ENCODE data around the gene CD247.

Gene CD247

DNA sequence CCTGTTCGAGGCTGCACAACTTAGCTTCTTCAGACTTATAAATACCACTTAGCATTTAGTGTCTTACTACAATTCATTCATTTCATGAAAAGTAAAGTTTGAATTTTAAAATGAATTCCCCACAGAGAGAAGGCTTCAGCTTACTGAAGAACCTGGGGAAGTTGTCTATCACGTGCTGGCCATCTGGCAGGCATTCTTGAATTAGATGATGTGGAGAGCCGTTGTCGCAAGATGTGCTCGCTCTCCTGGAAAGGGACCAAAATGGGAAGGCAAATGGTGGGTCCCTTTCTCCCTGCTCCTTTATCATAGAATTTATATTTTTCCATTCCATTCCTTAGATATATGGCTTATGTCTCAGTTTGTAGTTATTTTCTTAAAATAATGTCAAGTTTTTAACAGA, 90.5 kb downstream of the CD247 start:
- TF ChIP-seq YY1 (IDR thresholded peaks at IDR 0.05; ENCODE audit: insufficient read depth, insufficient read length) (no peak), ZNF274 (IDR thresholded peaks at IDR 0.05; ENCODE audit: low read depth, low read length) (no peak), SUZ12 (IDR thresholded peaks at IDR 0.05; ENCODE audit: extremely low read depth, insufficient read depth, insufficient read length) (no peak)
- Histone ChIP-seq H3K4me3 (ENCODE audit: insufficient read length, low read depth) (no peak overlapping the region), H3K9me3 (ENCODE audit: insufficient read depth, low read length) (no peaks in the 10 kb centered on the region), H3K9ac (ENCODE audit: insufficient read length, low read depth) (no peak overlapping the region), H3K27me3 (ENCODE audit: insufficient read depth, insufficient read length) (no peaks in the 10 kb centered on the region), H3K4me1 (ENCODE audit: insufficient read depth, insufficient read length) (peaks cover 11% of the 10 kb centered on the region), H3K36me3 (ENCODE audit: insufficient read depth, insufficient read length, low read length) (peaks cover 10% of the 10 kb centered on the region)
- DNase-seq (ENCODE audit: low read depth, low spot score), result no peak

- H3K36me3 ChIP-seq (ENCODE audit: insufficient read depth, insufficient read length, low read length), result peaks cover 18% of the 10 kb centered on the region
- H3K9me3 ChIP-seq (ENCODE audit: insufficient read depth, low read length), result no peaks in the 10 kb centered on the region
- no peak for DNase-seq (ENCODE audit: low read depth, low spot score)
- no peak overlapping the region for H3K4me3 ChIP-seq (ENCODE audit: insufficient read length, low read depth)
- TF ChIP-seq SUZ12 (IDR thresholded peaks at IDR 0.05; ENCODE audit: extremely low read depth, insufficient read depth, insufficient read length), result no peak
- no peak for TF ChIP-seq YY1 (IDR thresholded peaks at IDR 0.05; ENCODE audit: insufficient read depth, insufficient read length)
- no peak for TF ChIP-seq ZNF274 (IDR thresholded peaks at IDR 0.05; ENCODE audit: low read depth, low read length)
- no peak overlapping the region for H3K9ac ChIP-seq (ENCODE audit: insufficient read length, low read depth)
- H3K4me1 ChIP-seq (ENCODE audit: insufficient read depth, insufficient read length), result peaks cover 11% of the 10 kb centered on the region
- no peaks in the 10 kb centered on the region for H3K27me3 ChIP-seq (ENCODE audit: insufficient read depth, insufficient read length)
These were observed 91.6 kb downstream of the CD247 start for GRCh38 chr1:167426716-167427115.

GRCh38 chr1:167425482-167425881, 92.8 kb downstream of the CD247 start:
- no peaks in the 10 kb centered on the region for H3K9me3 ChIP-seq (ENCODE audit: insufficient read depth, low read length)
- no peak overlapping the region for H3K9ac ChIP-seq (ENCODE audit: insufficient read length, low read depth)
- H3K4me1 ChIP-seq (ENCODE audit: insufficient read depth, insufficient read length), result peaks cover 8% of the 10 kb centered on the region
- no peak for TF ChIP-seq SUZ12 (IDR thresholded peaks at IDR 0.05; ENCODE audit: extremely low read depth, insufficient read depth, insufficient read length)
- no peak for TF ChIP-seq YY1 (IDR thresholded peaks at IDR 0.05; ENCODE audit: insufficient read depth, insufficient read length)
- TF ChIP-seq ZNF274 (IDR thresholded peaks at IDR 0.05; ENCODE audit: low read depth, low read length), result no peak
- H3K27me3 ChIP-seq (ENCODE audit: insufficient read depth, insufficient read length), result no peaks in the 10 kb centered on the region
- H3K36me3 ChIP-seq (ENCODE audit: insufficient read depth, insufficient read length, low read length), result peaks cover 18% of the 10 kb centered on the region
- no peak overlapping the region for H3K4me3 ChIP-seq (ENCODE audit: insufficient read length, low read depth)
- DNase-seq (ENCODE audit: low read depth, low spot score), result no peak

DNA sequence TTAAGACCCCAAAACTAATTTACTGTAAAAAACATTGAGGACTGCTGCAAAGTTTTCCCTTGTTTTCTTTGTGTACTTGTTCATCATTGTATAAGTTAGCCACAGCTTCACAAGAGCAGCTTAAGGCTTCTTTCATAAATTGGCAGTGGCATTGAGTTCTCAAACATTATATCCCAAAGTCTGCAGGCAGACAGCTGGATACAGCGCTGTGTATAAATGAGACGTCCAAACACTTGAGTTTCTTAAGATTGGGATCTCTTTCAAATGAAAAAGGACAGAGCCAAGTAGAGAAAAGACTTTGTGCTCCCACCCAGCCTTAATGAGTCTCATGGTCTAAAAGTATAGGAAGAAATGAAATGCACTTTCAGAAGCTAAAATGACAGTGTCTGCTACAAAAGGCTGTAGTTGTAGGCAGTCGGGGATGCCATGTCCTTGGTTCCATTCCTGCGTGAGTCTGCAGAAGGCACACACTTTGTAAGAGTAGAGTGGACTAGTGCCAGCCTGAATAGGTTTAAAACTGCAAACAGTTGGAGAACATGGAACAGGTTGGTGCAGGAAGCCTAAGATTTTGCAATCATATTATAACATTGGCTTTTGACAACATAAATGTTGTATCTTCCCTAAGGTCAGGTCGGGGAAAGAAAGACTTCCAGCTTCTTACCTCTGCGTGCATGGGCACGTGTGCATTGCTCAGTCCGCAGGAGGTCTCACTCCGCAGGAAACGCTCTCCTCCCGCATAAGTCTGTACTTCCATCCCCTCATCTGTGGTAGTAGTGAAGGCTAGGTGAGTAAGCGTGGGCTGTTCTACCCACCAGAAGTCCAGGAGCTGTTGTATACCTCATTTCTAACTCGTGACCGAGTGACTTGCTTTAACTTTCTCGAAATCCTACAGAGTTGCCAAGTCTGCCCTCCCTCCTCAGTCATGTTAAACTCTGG, 94.4 kb downstream of the CD247 start:
- Histone ChIP-seq H3K9ac (ENCODE audit: insufficient read length, low read depth) (no peak overlapping the region), H3K36me3 (ENCODE audit: insufficient read depth, insufficient read length, low read length) (peaks cover 18% of the 10 kb centered on the region), H3K4me3 (ENCODE audit: insufficient read length, low read depth) (no peak overlapping the region), H3K4me1 (ENCODE audit: insufficient read depth, insufficient read length) (peaks cover 8% of the 10 kb centered on the region), H3K9me3 (ENCODE audit: insufficient read depth, low read length) (no peaks in the 10 kb centered on the region), H3K27me3 (ENCODE audit: insufficient read depth, insufficient read length) (no peaks in the 10 kb centered on the region)
- TF ChIP-seq SUZ12 (IDR thresholded peaks at IDR 0.05; ENCODE audit: extremely low read depth, insufficient read depth, insufficient read length) (no peak), YY1 (IDR thresholded peaks at IDR 0.05; ENCODE audit: insufficient read depth, insufficient read length) (no peak), ZNF274 (IDR thresholded peaks at IDR 0.05; ENCODE audit: low read depth, low read length) (no peak)
- DNase-seq (ENCODE audit: low read depth, low spot score), result no peak

DNA sequence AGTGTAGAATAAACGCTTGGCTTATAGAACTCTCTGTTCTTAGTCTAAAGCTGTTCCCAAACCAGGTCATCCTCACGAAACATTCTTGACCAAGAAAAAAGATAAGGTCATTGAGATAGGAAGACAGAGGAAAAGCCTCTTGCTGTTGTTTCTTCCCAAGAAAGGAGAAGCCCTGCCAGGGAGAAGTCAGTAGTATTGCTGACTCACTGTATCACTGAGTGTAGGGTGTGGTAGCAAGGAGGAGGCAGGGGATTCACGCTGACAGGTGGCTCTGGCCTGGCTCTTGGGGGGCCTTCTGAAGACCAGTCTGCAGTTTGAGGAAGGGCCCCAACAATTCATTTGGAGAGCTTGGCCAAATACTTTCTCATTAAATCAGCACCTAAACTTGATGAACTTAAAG, 97.8 kb downstream of the CD247 start:
- no peaks in the 10 kb centered on the region for H3K27me3 ChIP-seq (ENCODE audit: insufficient read depth, insufficient read length)
- H3K4me1 ChIP-seq (ENCODE audit: insufficient read depth, insufficient read length), result peaks cover 8% of the 10 kb centered on the region
- peaks cover 33% of the 10 kb centered on the region for H3K36me3 ChIP-seq (ENCODE audit: insufficient read depth, insufficient read length, low read length)
- no peaks in the 10 kb centered on the region for H3K9me3 ChIP-seq (ENCODE audit: insufficient read depth, low read length)
- no peak for DNase-seq (ENCODE audit: low read depth, low spot score)
- no peak for TF ChIP-seq ZNF274 (IDR thresholded peaks at IDR 0.05; ENCODE audit: low read depth, low read length)
- no peak overlapping the region for H3K4me3 ChIP-seq (ENCODE audit: insufficient read length, low read depth)
- no peak overlapping the region for H3K9ac ChIP-seq (ENCODE audit: insufficient read length, low read depth)

- Histone ChIP-seq H3K9ac (ENCODE audit: insufficient read length, low read depth) (no peak overlapping the region), H3K4me3 (ENCODE audit: insufficient read length, low read depth) (no peak overlapping the region), H3K9me3 (ENCODE audit: insufficient read depth, low read length) (no peaks in the 10 kb centered on the region), H3K4me1 (ENCODE audit: insufficient read depth, insufficient read length) (peaks cover 2% of the 10 kb centered on the region), H3K36me3 (ENCODE audit: insufficient read depth, insufficient read length, low read length) (peaks cover 36% of the 10 kb centered on the region), H3K27me3 (ENCODE audit: insufficient read depth, insufficient read length) (no peaks in the 10 kb centered on the region)
- no peak for TF ChIP-seq YY1 (IDR thresholded peaks at IDR 0.05; ENCODE audit: insufficient read depth, insufficient read length)
- no peak for TF ChIP-seq ZNF274 (IDR thresholded peaks at IDR 0.05; ENCODE audit: low read depth, low read length)
- no peak for TF ChIP-seq SUZ12 (IDR thresholded peaks at IDR 0.05; ENCODE audit: extremely low read depth, insufficient read depth, insufficient read length)
- no peak for DNase-seq (ENCODE audit: low read depth, low spot score)
These were observed 99.1 kb downstream of the CD247 start for GRCh38 chr1:167419245-167419644.

DNA sequence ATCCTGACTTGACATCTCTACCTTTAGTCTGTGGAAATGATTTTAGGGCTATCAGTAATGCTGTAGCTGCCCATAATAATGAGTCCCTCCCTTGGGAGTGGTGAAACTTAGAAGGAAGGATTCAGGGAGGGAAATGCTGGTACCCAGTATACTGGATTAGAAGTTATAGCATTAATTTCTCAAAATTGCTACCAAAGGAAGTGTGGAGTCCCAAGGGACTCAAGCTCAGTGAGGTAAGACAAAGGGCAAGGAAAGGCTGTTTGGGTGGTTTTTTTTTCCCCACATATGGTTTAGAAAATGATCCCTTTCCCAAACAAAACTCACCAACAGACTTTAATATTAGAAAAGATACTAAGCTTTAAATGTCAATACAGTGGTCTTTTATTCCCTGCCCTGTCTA, 99.9 kb downstream of the CD247 start:
- no peak for TF ChIP-seq SUZ12 (IDR thresholded peaks at IDR 0.05; ENCODE audit: extremely low read depth, insufficient read depth, insufficient read length)
- Histone ChIP-seq H3K36me3 (ENCODE audit: insufficient read depth, insufficient read length, low read length) (peaks cover 38% of the 10 kb centered on the region), H3K9me3 (ENCODE audit: insufficient read depth, low read length) (no peaks in the 10 kb centered on the region), H3K4me3 (ENCODE audit: insufficient read length, low read depth) (no peak overlapping the region), H3K4me1 (ENCODE audit: insufficient read depth, insufficient read length) (no peaks in the 10 kb centered on the region), H3K9ac (ENCODE audit: insufficient read length, low read depth) (no peak overlapping the region), H3K27me3 (ENCODE audit: insufficient read depth, insufficient read length) (no peaks in the 10 kb centered on the region)
- no peak for DNase-seq (ENCODE audit: low read depth, low spot score)
